ENCODE measurements around the gene CTSS.
A peak's percentile ranks its signal among the peaks of the same experiment; 100 is the strongest.
"Not testable (repeated sequence)": the region's sequence is repeated elsewhere in the genome, so short reads cannot be mapped to it uniquely, and the experiment has no call there.

CTSS gene

DNA sequence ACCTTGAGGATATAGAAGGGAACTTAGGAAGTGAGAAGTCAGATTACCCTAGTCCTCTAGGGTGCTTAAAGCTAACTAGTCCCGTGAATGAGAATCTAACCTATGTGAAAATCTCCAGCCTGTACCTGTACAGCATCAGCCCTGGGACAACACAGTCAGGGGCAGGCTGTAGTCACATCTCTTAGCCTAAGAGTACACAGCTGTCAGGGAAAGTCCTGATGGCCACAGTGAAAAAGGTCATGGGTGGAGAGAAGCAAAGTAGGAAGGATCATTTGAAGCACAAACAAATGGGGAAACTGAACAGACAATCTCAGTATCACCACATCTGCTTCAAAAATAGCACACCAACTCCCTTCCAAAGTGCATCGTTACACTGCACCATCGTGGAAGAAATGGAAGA is 30.8 kb upstream of the CTSS start:
- Histone ChIP-seq H3K27ac (ENCODE audit: low read depth, low read length) (no peak overlapping the region), H3K4me1 (ENCODE audit: control insufficient read depth, low read depth, low read length) (peaks cover 8% of the 10 kb centered on the region), H3K56ac (ENCODE audit: low read length) (no peak overlapping the region), H3K79me2 (ENCODE audit: control insufficient read depth, insufficient read depth, low read length) (no peaks in the 10 kb centered on the region), H3K23ac (ENCODE audit: low read length) (no peak overlapping the region), H3K79me1 (ENCODE audit: low read length) (no peaks in the 10 kb centered on the region), H4K8ac (ENCODE audit: low read depth, low read length) (no peak overlapping the region), H2BK120ac (ENCODE audit: low read depth, low read length) (no peak overlapping the region), H2AK5ac (ENCODE audit: low read length) (no peak overlapping the region), H3K36me3 (ENCODE audit: control insufficient read depth, insufficient read depth, low read length) (no peaks in the 10 kb centered on the region), H4K5ac (ENCODE audit: low read length) (no peak overlapping the region), H3K9ac (ENCODE audit: low read length) (no peak overlapping the region), H3K4ac (ENCODE audit: low read depth, low read length) (no peak overlapping the region), H3K27me3 (ENCODE audit: insufficient read depth, low read length, poor library complexity) (no peaks in the 10 kb centered on the region), H3K4me3 (ENCODE audit: low read length) (no peak overlapping the region), H3K18ac (ENCODE audit: low read length) (no peak overlapping the region), H2BK5ac (ENCODE audit: low read length) (no peak overlapping the region), H2BK15ac (replicated peaks; ENCODE audit: low read depth) (no peak overlapping the region), H3K4me2 (ENCODE audit: low read length) (no peak overlapping the region)
- DNase-seq = no peak
- no CpG with 5 or more reads among the region's 3 CpGs for whole genome bisulfite sequencing (ENCODE audit: extremely low coverage, insufficient coverage, low lambda C conversion rate)

DNA sequence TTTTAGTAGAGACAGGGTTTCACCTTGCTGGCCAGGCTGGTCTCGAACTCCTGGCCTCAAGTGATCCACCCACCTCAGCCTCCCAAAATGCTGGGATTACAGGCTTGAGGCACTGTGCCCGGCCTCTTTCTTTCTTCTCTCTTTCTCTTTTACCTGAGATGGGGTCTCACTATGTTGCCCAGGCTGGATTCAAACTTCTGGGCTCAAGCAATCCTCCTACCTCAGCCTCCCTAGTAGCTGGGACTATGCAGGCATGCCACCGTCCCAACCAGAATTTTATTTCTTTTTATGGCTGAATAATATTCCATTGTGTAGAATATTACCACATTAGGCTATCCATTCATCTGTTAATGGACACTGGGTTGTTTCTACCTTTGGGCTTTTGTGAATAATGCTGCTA is 28.2 kb upstream of the CTSS start:
- H3K4ac ChIP-seq (ENCODE audit: low read depth, low read length); H3K9ac ChIP-seq (ENCODE audit: low read length); H4K5ac ChIP-seq (ENCODE audit: low read length); H3K79me2 ChIP-seq (ENCODE audit: control insufficient read depth, insufficient read depth, low read length); H3K4me2 ChIP-seq (ENCODE audit: low read length); H3K23ac ChIP-seq (ENCODE audit: low read length); DNase-seq; H3K27ac ChIP-seq (ENCODE audit: low read depth, low read length); H3K36me3 ChIP-seq (ENCODE audit: control insufficient read depth, insufficient read depth, low read length); H2BK5ac ChIP-seq (ENCODE audit: low read length); H3K4me3 ChIP-seq (ENCODE audit: low read length); H3K18ac ChIP-seq (ENCODE audit: low read length); H3K79me1 ChIP-seq (ENCODE audit: low read length); H2BK15ac ChIP-seq (replicated peaks; ENCODE audit: low read depth); H2BK120ac ChIP-seq (ENCODE audit: low read depth, low read length); H3K27me3 ChIP-seq (ENCODE audit: insufficient read depth, low read length, poor library complexity); H2AK5ac ChIP-seq (ENCODE audit: low read length); H4K8ac ChIP-seq (ENCODE audit: low read depth, low read length); H3K4me1 ChIP-seq (ENCODE audit: control insufficient read depth, low read depth, low read length); H3K56ac ChIP-seq (ENCODE audit: low read length): not testable (repeated sequence)
- no CpG with 5 or more reads among the region's 3 CpGs for WGBS (ENCODE audit: extremely low coverage, insufficient coverage, low lambda C conversion rate)

DNA sequence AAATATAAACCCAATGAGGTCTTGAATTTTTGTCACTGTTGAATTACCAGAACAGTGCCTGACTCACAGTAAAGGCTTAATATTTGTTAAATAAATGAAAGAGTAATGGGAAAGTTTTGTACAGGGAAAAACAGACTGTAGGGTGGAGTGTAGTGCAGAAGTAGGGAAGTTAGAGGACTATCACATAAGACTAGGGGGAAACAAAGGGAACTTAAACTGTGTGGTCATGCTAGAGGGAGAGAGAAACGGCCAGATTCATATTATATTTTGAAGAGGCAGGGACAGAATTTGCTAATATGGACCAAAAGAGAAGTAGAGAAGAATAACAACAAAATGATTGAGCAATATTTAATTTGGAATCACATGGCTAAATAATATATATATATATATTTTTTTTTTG is 27.6 kb upstream of the CTSS start:
- no peak for DNase-seq
- no peak overlapping the region for H3K27ac ChIP-seq (ENCODE audit: low read depth, low read length)
- no peak overlapping the region for H3K4me2 ChIP-seq (ENCODE audit: low read length)
- H3K27me3 ChIP-seq (ENCODE audit: insufficient read depth, low read length, poor library complexity) = no peaks in the 10 kb centered on the region
- H3K23ac ChIP-seq (ENCODE audit: low read length) = no peak overlapping the region
- H3K56ac ChIP-seq (ENCODE audit: low read length) = no peak overlapping the region
- no CpG with 5 or more reads among the region's 1 CpG for WGBS (ENCODE audit: extremely low coverage, insufficient coverage, low lambda C conversion rate)
- H4K5ac ChIP-seq (ENCODE audit: low read length) = no peak overlapping the region
- peaks cover 4% of the 10 kb centered on the region for H3K4me1 ChIP-seq (ENCODE audit: control insufficient read depth, low read depth, low read length)
- H4K8ac ChIP-seq (ENCODE audit: low read depth, low read length) = no peak overlapping the region
- no peak overlapping the region for H3K18ac ChIP-seq (ENCODE audit: low read length)
- H2BK120ac ChIP-seq (ENCODE audit: low read depth, low read length) = no peak overlapping the region
- no peak overlapping the region for H3K4ac ChIP-seq (ENCODE audit: low read depth, low read length)
- no peaks in the 10 kb centered on the region for H3K36me3 ChIP-seq (ENCODE audit: control insufficient read depth, insufficient read depth, low read length)
- no peak overlapping the region for H2BK5ac ChIP-seq (ENCODE audit: low read length)
- H3K4me3 ChIP-seq (ENCODE audit: low read length) = no peak overlapping the region
- no peak overlapping the region for H2BK15ac ChIP-seq (replicated peaks; ENCODE audit: low read depth)
- H3K79me2 ChIP-seq (ENCODE audit: control insufficient read depth, insufficient read depth, low read length) = no peaks in the 10 kb centered on the region
- no peak overlapping the region for H2AK5ac ChIP-seq (ENCODE audit: low read length)
- no peak overlapping the region for H3K9ac ChIP-seq (ENCODE audit: low read length)
- H3K79me1 ChIP-seq (ENCODE audit: low read length) = no peaks in the 10 kb centered on the region

DNA sequence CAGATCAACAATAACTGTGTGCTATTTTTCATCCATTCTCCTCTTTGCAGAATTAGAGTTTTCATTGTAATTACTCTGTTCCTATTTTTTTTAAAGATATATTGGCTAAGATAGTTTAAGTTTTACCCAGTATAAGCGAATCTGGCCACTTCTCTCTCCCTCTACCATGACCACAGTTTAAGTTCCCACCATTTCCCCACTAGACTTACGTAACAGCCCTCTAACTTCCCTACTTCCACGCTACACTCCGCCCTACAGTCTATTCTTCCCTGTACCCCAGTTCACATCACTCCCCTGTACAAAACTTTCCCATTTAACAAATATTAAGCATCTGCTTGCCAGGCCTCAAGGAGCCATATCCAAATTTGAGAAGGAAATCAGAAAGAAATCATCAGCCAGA is 26.0 kb upstream of the CTSS start:
- Histone ChIP-seq H2BK120ac (ENCODE audit: low read depth, low read length) (no peak overlapping the region), H4K5ac (ENCODE audit: low read length) (no peak overlapping the region), H3K18ac (ENCODE audit: low read length) (no peak overlapping the region), H2AK5ac (ENCODE audit: low read length) (no peak overlapping the region), H3K27ac (ENCODE audit: low read depth, low read length) (no peak overlapping the region), H2BK15ac (replicated peaks; ENCODE audit: low read depth) (no peak overlapping the region), H3K4ac (ENCODE audit: low read depth, low read length) (no peak overlapping the region), H3K9ac (ENCODE audit: low read length) (no peak overlapping the region), H3K79me2 (ENCODE audit: control insufficient read depth, insufficient read depth, low read length) (no peaks in the 10 kb centered on the region), H3K23ac (ENCODE audit: low read length) (no peak overlapping the region), H3K27me3 (ENCODE audit: insufficient read depth, low read length, poor library complexity) (no peaks in the 10 kb centered on the region), H3K4me2 (ENCODE audit: low read length) (no peak overlapping the region), H3K4me3 (ENCODE audit: low read length) (no peak overlapping the region), H3K56ac (ENCODE audit: low read length) (no peak overlapping the region), H3K79me1 (ENCODE audit: low read length) (no peaks in the 10 kb centered on the region), H3K4me1 (ENCODE audit: control insufficient read depth, low read depth, low read length) (no peaks in the 10 kb centered on the region), H2BK5ac (ENCODE audit: low read length) (no peak overlapping the region), H3K36me3 (ENCODE audit: control insufficient read depth, insufficient read depth, low read length) (no peaks in the 10 kb centered on the region), H4K8ac (ENCODE audit: low read depth, low read length) (no peak overlapping the region)
- DNase-seq = no peak
- 100% methylated on average over 2 of the region's 4 CpGs for whole genome bisulfite sequencing (ENCODE audit: extremely low coverage, insufficient coverage, low lambda C conversion rate)

DNA sequence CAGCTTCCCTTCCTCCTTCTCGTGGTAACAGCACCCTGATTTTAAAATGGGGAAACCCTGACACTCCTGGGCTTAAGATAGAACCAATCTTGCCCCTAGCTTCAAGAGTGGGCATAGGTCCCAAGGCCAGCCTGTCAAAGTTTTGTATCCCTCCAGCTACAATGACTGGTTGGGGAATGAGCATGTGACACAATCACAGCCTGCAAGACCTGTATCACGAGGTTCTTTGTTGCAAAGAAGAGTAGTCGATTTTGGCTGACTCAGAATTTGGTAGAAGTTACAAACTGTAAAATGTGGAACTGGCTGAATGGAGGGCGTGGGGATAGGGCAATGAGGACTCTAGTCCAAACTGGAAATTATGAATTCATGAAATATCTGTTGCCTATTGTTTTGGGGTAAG is 23.8 kb upstream of the CTSS start:
- Histone ChIP-seq H3K9ac (ENCODE audit: low read length) (no peak overlapping the region), H2AK5ac (ENCODE audit: low read length) (no peak overlapping the region), H3K4me1 (ENCODE audit: control insufficient read depth, low read depth, low read length) (no peaks in the 10 kb centered on the region), H3K36me3 (ENCODE audit: control insufficient read depth, insufficient read depth, low read length) (no peaks in the 10 kb centered on the region), H3K27me3 (ENCODE audit: insufficient read depth, low read length, poor library complexity) (no peaks in the 10 kb centered on the region), H3K27ac (ENCODE audit: low read depth, low read length) (no peak overlapping the region), H3K79me2 (ENCODE audit: control insufficient read depth, insufficient read depth, low read length) (no peaks in the 10 kb centered on the region), H4K8ac (ENCODE audit: low read depth, low read length) (no peak overlapping the region), H3K4me3 (ENCODE audit: low read length) (no peak overlapping the region), H3K23ac (ENCODE audit: low read length) (no peak overlapping the region), H3K56ac (ENCODE audit: low read length) (no peak overlapping the region), H3K4me2 (ENCODE audit: low read length) (no peak overlapping the region), H4K5ac (ENCODE audit: low read length) (no peak overlapping the region), H3K4ac (ENCODE audit: low read depth, low read length) (no peak overlapping the region), H3K79me1 (ENCODE audit: low read length) (no peaks in the 10 kb centered on the region), H2BK120ac (ENCODE audit: low read depth, low read length) (no peak overlapping the region), H2BK15ac (replicated peaks; ENCODE audit: low read depth) (no peak overlapping the region), H2BK5ac (ENCODE audit: low read length) (no peak overlapping the region), H3K18ac (ENCODE audit: low read length) (no peak overlapping the region)
- peak; percentile 24 for DNase-seq
- WGBS (ENCODE audit: extremely low coverage, insufficient coverage, low lambda C conversion rate) = no CpG with 5 or more reads among the region's 4 CpGs

DNA sequence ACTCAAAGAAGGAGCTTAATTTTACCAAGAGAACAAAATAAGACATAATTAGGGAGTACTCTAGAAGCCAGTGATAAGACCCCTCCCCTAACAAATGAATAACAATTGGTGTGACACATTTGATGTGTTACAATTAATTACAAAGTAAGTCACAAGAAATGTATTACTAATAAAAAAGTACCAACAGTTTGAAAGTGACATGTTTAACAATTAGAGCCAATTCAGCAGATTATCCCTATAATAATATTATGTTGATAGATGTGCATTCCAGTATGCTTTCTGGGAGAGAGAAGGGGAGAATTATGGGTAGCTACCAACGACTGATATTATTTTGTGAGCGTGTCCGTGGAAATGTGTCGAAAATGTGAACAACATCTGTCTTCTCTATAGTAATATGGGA is 23.4 kb upstream of the CTSS start:
- no peak overlapping the region for H3K56ac ChIP-seq (ENCODE audit: low read length)
- no peak overlapping the region for H3K23ac ChIP-seq (ENCODE audit: low read length)
- H3K4me2 ChIP-seq (ENCODE audit: low read length) = no peak overlapping the region
- H3K79me2 ChIP-seq (ENCODE audit: control insufficient read depth, insufficient read depth, low read length) = no peaks in the 10 kb centered on the region
- no peak overlapping the region for H2BK5ac ChIP-seq (ENCODE audit: low read length)
- no peak overlapping the region for H3K4me3 ChIP-seq (ENCODE audit: low read length)
- no peaks in the 10 kb centered on the region for H3K4me1 ChIP-seq (ENCODE audit: control insufficient read depth, low read depth, low read length)
- H4K8ac ChIP-seq (ENCODE audit: low read depth, low read length) = no peak overlapping the region
- H3K9ac ChIP-seq (ENCODE audit: low read length) = no peak overlapping the region
- no CpG with 5 or more reads among the region's 4 CpGs for WGBS (ENCODE audit: extremely low coverage, insufficient coverage, low lambda C conversion rate)
- DNase-seq = no peak
- H2BK15ac ChIP-seq (replicated peaks; ENCODE audit: low read depth) = no peak overlapping the region
- no peak overlapping the region for H3K4ac ChIP-seq (ENCODE audit: low read depth, low read length)
- no peak overlapping the region for H3K18ac ChIP-seq (ENCODE audit: low read length)
- no peaks in the 10 kb centered on the region for H3K79me1 ChIP-seq (ENCODE audit: low read length)
- H3K27ac ChIP-seq (ENCODE audit: low read depth, low read length) = no peak overlapping the region
- no peaks in the 10 kb centered on the region for H3K36me3 ChIP-seq (ENCODE audit: control insufficient read depth, insufficient read depth, low read length)
- no peak overlapping the region for H2BK120ac ChIP-seq (ENCODE audit: low read depth, low read length)
- no peaks in the 10 kb centered on the region for H3K27me3 ChIP-seq (ENCODE audit: insufficient read depth, low read length, poor library complexity)
- no peak overlapping the region for H2AK5ac ChIP-seq (ENCODE audit: low read length)
- H4K5ac ChIP-seq (ENCODE audit: low read length) = no peak overlapping the region

Measured in mesendoderm (in vitro differentiated cells).